ENCODE data around the gene TMEM114.
"Not testable (repeated sequence)": the region's sequence is repeated elsewhere in the genome, so short reads cannot be mapped to it uniquely, and the experiment has no call there.

Gene TMEM114

DNA sequence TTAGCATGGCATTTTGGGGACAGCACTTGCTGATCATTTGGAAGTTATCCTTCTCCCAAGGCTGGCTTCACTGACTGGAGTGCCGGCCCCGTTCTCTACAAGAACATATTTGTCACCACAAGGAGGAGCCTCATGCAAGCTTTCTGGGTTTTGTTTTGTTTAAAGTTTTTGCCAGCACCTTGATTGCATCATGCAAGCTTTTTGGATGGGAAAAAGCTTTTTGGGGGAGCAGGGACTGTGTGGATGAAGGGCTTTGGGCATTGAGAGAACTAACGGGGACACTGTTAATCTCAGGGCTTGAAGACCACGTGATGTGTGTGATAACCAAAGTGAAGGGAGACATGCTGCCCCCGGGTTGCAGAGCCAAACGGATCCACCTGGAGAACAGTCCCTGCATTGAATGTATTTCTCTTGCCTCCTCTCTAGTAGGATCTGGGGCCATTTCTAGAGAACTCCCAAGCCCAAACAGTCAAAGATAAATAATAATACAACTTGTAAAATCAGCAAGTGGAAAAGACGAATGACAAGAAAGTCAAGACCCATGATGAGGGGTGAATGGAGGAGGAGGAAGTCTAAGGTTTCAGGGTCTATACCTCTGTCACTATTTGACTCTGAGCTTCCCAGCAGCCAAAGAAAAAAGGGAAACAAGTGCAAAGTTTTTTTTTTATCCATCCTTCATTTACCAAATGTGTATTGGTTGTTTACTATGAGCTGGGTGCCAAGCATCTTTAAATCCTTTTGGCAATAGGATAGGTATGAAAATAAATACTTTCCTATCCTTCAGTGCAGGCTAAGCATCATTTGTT, 17.2 kb downstream of the TMEM114 start:
- DNase-seq (ENCODE audit: low read depth), result no peak

DNA sequence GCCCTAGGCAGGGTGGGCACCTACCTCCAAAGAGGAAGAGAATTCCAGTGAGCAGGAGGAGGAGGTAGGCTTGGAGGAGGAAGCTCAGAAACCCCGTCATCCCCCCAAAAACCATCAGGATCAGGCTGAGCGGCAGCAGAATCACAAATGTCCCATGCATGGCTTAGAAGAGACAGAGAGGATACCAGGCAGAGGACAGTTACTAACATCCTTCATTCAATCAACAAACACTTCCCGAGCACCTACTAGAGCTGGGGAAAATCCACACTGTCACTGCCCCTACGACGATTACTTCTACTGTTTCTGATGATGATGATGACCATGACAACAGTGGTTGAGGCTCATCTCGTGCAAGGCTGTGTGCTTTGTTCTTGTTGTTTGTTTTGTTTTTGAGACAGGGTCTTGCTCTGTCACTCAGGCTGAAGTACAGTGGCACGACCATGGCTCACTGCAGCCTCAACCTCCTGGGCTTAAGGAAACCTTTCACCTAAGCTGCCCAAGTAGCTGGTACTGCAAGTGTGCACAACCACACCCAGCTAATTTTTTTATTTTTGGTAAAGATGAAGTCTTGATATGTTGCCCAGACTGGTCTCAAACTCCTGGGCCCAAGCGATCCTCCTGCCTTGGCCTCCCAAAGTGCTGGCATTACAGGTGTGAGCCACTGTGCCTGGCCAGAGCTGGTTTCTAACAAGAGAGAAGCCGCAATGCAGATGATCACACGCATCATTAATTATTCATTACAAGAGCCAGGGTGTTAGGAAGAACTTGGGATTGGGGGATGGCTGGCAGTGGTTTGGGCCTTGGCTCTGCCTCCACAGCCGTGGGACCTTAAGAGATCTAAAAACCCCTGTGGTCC, 18.0 kb downstream of the TMEM114 start:
- no peak for DNase-seq (ENCODE audit: low read depth)

- DNase-seq (ENCODE audit: low read depth), result no peak
These were observed 19.2 kb downstream of the TMEM114 start for GRCh38 chr16:8571061-8571596.

- DNase-seq (ENCODE audit: low read depth), result not testable (repeated sequence)
These were observed 19.9 kb downstream of the TMEM114 start for GRCh38 chr16:8570393-8570792.

DNA sequence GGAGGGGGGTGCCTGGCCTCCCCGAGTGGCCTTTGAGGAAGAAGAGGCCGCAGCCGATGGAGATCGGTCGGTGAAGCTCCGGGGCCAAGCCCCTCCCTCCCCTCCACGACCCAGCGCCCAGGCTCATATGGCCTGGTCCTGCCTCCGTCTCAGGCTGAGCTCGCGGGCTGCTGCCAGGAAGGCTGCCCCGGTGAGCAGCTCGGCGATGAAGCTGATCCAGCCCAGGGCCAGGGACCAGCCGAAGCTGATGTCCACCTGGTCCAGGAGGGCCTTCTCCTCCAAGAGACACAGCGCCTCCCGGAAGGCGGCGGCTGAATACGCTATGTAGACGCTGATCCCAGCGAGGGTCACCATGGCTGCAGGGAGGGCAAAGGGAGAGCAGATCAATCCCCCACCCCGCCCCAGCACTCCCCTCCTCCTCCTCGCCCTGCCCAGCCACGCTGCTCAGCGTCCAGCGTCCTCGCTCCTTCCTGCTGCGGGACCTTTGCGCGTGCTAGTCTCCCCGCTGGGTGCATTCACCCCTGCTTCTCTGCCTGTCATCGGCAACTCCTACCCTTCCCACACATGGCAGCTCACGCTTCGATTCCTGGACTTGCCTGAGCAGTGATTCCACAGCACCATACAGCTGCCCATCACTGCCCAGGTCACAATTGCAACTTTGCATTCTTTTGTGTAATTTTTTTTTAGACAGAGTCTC, 20.5 kb downstream of the TMEM114 start:
- no peak for DNase-seq (ENCODE audit: low read depth)

- no peak for DNase-seq (ENCODE audit: low read depth)
These were observed 22.1 kb downstream of the TMEM114 start for GRCh38 chr16:8568231-8568617.

- peak; percentile 31 for DNase-seq (ENCODE audit: low read depth)
These were observed 22.7 kb downstream of the TMEM114 start for GRCh38 chr16:8567355-8568230.

DNA sequence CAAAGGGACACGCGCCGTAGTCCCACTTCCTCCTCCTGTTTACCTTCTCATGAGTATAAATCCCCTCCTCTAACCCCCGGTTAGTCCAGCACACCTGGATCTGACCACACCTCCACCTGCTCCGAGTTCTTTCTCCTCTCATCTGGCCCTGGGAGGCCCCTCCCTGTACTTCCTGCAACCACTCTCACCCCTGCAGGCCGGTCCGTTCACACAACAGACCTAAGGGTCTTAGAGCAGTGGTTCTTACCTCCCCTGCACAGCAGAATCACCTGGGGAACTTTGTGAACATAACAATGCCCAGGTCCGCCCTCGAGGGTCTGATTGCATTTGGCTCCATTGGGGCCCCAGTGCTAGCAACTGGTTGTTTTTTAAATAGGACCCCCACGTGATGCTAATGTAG, 24.8 kb downstream of the TMEM114 start:
- no peak for DNase-seq (ENCODE audit: low read depth)

DNA sequence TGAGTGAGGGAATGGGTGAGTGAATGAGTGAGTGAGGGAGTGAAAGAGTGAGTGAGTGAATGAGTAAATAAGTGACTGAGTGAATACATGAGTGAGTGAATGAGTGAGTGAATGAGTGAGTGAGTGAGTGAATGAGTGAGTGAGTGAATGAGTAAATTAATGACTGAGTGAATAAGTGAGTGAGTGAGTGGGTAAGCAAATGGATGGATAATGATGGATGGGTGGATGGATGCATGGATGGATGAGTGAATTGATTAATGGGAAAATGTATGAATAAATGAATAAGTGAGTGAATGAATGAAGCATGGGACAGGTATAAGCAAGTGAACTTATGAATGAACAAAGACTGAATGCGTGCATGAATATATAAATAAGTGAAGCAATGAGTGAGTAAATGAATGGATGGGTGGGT, 25.4 kb downstream of the TMEM114 start:
- DNase-seq (ENCODE audit: low read depth), result no peak

DNA sequence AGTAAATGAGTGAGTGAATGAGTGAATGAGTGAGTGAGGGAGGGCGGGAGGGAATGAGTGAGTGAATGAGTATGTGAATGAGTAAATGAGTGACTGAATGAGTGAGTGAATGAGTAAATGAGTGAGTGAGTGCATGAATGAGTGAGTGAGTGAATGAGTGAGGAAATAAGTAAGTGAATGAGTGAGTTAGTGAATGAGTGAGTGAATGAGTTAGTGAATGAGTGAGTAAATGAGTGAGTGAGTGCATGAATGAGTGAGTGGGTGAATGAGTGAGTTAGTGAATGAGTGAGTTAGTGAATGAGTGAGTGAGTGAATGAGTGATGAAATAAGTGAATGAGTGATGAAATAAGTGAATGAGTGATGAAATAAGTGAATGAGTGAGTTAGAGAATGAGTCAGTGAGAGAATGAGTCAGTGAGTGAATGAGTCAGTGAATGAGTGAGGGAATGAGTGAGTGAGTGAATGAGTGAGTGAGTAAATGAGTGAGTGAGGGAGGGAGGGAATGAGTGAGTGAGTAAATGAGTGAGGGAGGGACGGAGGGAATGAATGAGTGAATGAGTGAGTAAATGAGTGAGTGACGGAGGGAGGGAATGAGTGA, 26.3 kb downstream of the TMEM114 start:
- not testable (repeated sequence) for DNase-seq (ENCODE audit: low read depth)

GRCh38 chr16:8561496-8561895, 28.8 kb downstream of the TMEM114 start:
- no peak for DNase-seq (ENCODE audit: low read depth)

GRCh38 chr16:8555400-8555799, 34.9 kb downstream of the TMEM114 start:
- DNase-seq (ENCODE audit: low read depth), result no peak

DNA sequence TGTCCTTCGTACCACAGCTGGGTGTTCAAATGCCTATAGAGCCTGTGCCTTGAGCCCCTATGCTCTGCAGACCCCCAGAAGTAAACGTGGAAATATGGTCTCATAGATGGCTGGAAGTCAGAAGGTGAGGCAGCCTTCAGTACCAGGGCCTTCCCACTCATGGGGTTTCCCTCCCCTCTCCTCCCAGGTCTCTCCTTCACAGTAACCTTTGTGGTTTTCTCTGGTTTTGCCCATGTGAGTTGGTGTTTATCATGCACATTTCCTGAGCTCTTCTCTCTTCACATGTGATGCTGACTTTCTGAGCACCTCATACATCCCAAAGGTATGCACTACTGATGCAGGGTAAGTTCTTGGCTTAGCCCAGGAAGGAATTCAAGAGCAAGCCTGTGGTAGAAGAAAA, 35.4 kb downstream of the TMEM114 start:
- no peak for DNase-seq (ENCODE audit: low read depth)

- DNase-seq (ENCODE audit: low read depth), result no peak
These were observed 36.3 kb downstream of the TMEM114 start for GRCh38 chr16:8554022-8554421.

DNA sequence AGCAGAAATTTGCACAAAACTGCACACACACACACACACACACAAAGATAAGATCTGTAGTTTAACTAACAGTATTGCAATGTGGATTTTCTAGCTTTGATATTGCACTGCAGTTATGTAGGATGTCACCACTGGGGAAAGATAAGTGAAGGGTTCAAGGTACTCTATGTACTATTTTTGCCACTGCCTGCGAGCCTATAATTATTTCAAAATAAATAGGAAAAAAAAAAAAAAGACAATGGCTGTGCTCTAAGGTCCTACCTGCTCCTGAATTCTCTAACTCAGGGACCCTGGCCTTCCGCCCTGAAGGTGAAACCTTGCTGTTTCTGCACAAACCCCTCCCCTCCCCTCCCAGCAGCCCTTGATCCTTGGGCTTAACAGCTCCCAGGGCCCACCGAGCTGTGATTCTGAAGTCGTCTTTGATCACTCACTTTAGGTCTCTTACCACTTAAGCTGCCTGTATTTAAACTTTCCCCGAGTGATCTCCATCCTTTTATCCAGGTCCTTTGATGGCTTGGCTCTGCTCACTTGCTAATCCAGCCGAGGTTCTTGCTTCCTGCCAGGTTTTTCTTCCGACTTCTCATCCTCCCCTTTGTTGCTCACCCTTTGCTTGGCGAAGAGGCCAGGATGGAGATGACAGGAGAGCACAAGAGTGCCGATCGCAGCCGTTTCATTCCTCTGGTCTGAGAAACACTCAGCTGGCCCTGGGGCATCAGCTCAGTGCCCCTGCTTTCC, 37.7 kb downstream of the TMEM114 start:
- no peak for DNase-seq (ENCODE audit: low read depth)

DNA sequence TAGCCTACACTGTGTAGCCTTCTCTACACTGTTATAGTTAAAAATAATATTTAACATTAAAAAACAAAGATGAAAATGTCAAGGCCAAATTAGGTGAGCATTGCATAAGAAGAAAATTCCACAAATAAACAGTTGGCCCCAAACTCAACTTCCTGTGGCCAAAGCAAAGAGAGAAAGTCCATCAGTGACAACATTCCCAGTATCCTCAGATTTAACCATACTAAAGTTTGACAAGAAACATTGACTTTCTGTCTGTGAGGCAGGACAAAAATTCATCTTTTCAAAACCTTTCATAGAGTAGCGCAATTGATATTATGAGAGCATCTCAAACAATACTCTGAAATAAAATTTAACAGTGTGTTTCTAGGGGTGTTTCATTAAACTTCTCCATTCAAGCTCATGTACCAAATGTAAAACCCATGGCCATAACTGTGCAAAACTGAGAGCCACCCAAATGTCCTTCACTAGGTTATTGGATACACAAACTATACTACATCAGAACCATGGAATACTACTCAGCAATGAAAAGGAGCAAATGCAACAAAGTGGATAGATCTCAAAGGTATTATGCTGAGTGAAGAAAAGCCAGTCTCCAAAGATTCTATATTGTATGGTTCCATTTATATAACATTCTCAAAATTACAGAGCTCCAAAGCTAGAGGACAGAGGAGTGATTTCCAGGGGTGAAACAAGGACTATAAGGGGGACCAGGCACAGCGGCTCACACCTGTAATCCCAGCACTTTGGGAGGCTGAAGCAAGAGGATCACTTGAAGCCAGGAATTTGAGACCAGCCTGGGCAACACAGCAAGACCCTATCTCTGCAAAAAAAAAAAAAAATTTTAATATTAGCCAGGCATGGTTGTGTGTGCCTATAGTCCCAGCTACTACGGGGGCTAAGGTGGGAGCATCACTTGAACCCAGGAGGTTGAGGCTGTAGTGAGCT, 38.7 kb downstream of the TMEM114 start:
- DNase-seq (ENCODE audit: low read depth), result no peak

- DNase-seq (ENCODE audit: low read depth), result no peak
These were observed 39.5 kb downstream of the TMEM114 start for GRCh38 chr16:8550728-8551387.

DNA sequence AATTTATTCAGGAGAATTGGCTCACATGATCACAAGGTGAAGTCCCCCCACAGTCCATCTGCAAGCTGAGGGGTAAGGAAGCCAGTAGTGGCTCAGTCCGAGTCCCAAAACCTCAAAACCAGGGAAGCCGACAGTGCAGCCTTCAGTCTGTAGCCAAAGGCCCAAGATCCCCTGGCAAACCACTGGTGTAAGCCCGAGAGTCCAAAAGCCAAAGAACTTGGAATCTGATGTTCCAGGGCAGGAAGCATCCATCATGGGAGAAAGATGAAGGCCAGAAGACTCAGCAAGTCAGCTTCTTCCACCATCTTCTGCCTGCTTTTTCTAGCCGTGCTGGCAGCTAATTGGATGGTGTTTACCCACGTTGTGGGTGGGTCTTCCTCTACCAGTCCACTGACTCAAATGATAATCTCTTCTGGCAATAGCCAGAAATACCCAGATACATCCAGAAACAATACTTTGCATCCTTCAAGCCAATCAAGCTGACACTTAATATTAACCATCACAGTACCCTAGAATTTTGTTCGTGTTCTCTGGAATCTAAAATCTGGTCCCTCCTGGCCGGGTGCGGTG, 40.4 kb downstream of the TMEM114 start:
- DNase-seq (ENCODE audit: low read depth), result no peak
